Osteocyte (in vitro differentiated cells): ENCODE data around the gene STYX. TPM values are rescaled to one million over a fixed set of nuclear protein-coding genes. Genes with fewer than 3 reads are reported as not detected.

Experiments used
- DNase-seq: peaks from one replicate; pipeline ENCODE4 v3.0.0; 2021; ENCODE audit warnings: mixed read lengths; ENCODE audit not compliant: unreplicated experiment; ENCODE audit errors: extremely low spot score
- H3K27ac Mint-ChIP-seq: one replicate; pipeline ENCODE4 v1.8.0; 2021; ENCODE audit warnings: mild to moderate bottlenecking, mixed read lengths; ENCODE audit not compliant: unreplicated experiment
- H3K27me3 Mint-ChIP-seq: one replicate; pipeline ENCODE4 v1.8.0; 2021; ENCODE audit warnings: mixed read lengths; ENCODE audit not compliant: unreplicated experiment
- H3K36me3 Mint-ChIP-seq: one replicate; pipeline ENCODE4 v1.8.0; 2021; ENCODE audit warnings: mixed read lengths; ENCODE audit not compliant: unreplicated experiment
- H3K4me1 Mint-ChIP-seq: one replicate; pipeline ENCODE4 v1.8.0; 2021; ENCODE audit warnings: mixed read lengths; ENCODE audit not compliant: unreplicated experiment
- H3K4me3 Mint-ChIP-seq: one replicate; pipeline ENCODE4 v1.8.0; 2021; ENCODE audit warnings: mild to moderate bottlenecking, moderate library complexity, mixed read lengths; ENCODE audit not compliant: unreplicated experiment
- H3K9me3 Mint-ChIP-seq: one replicate; pipeline ENCODE4 v1.8.0; 2021; ENCODE audit warnings: mixed read lengths; ENCODE audit not compliant: unreplicated experiment
- total RNA-seq: library from RNA; stranded (reverse); gene quantifications from 2 replicates; pipeline ENCODE4 v1.2.1, GENCODE V29; 2021
- TF ChIP-seq, protein P1 (sequence below): fragments of 200-600 bp; sonication (generic); IDR thresholded peaks from 2 replicates; pipeline ENCODE4 v1.5.0; 2021; ENCODE audit warnings: antibody characterized with exemption, mild to moderate bottlenecking, moderate library complexity

The STYX gene
- total RNA-seq, 1 donor from 2014 or later = 16.8 TPM

DNA sequence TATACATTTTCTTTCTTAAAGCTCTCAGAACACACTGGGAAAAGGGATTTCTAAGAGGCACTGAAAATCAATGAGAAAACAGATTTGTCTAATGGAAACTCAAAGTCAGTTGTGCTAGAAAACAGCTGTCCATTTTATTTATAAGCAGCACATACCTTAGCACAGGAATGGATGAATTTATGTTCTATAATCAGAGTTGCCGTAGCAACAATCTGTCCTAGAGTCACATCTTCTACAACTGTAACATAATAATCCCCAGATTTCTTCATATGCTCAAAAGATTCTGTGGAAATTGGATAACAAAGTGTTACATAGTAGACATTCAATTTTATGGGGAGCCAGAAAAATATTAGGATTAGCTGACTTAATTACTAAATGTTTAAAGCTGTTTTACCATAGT is 51.7 kb downstream of the STYX start:
- DNase-seq = no peak
- H3K4me1 Mint-ChIP-seq = peaks cover 3% of the 10 kb centered on the region
- H3K27me3 Mint-ChIP-seq = no peaks in the 10 kb centered on the region
- TF ChIP-seq, protein P1, sequence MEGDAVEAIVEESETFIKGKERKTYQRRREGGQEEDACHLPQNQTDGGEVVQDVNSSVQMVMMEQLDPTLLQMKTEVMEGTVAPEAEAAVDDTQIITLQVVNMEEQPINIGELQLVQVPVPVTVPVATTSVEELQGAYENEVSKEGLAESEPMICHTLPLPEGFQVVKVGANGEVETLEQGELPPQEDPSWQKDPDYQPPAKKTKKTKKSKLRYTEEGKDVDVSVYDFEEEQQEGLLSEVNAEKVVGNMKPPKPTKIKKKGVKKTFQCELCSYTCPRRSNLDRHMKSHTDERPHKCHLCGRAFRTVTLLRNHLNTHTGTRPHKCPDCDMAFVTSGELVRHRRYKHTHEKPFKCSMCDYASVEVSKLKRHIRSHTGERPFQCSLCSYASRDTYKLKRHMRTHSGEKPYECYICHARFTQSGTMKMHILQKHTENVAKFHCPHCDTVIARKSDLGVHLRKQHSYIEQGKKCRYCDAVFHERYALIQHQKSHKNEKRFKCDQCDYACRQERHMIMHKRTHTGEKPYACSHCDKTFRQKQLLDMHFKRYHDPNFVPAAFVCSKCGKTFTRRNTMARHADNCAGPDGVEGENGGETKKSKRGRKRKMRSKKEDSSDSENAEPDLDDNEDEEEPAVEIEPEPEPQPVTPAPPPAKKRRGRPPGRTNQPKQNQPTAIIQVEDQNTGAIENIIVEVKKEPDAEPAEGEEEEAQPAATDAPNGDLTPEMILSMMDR = no peak
- H3K9me3 Mint-ChIP-seq = no peaks in the 10 kb centered on the region
- H3K4me3 Mint-ChIP-seq = no peak overlapping the region
- peaks cover 18% of the 10 kb centered on the region for H3K36me3 Mint-ChIP-seq
- peak overlapping the region; percentile 18 for H3K27ac Mint-ChIP-seq

DNA sequence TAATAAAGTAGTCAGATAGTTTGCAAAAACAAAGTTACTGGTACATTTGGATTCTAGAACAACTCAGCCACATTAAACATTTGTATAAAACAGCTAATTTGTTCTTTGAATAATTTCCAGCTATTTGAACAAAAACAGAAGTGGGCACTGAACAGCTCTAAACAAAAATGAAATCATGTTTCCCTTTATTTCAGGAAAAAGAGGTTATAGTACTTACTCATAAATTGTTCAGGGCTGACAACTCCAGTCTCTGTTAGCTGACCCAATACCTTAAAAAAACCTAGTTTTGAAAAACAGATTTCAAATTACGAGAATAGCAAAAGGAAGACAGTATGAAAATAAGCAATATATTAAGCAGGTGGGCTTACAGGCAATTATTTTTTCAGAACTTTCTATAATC is 53.2 kb downstream of the STYX start:
- TF ChIP-seq, protein P1 = no peak
- Mint-ChIP-seq H3K27ac (no peak overlapping the region), H3K36me3 (peaks cover 10% of the 10 kb centered on the region)

DNA sequence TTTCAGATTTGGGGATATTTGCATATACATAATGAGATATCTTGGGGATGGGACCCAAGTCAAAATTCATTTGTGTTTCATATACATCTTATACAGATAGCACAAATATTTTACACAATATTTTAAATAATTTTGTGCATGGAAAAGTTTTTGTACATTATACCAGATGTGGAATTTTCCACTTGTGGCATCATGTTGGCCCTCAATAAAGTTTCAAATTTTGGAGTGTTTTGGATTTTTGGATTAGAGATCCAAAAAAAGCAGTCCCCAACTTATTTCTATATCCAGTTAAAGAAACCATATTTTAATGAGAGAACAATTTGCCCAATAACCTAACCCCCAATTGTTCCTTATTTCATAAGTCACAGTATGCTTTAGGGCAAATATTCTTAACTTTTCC is 56.9 kb downstream of the STYX start:
- no peaks in the 10 kb centered on the region for H3K9me3 Mint-ChIP-seq
- DNase-seq = no peak
- H3K4me1 Mint-ChIP-seq = peaks cover 36% of the 10 kb centered on the region
- no peaks in the 10 kb centered on the region for H3K27me3 Mint-ChIP-seq
- H3K36me3 Mint-ChIP-seq = peaks cover 4% of the 10 kb centered on the region
- no peak overlapping the region for H3K4me3 Mint-ChIP-seq
- no peak overlapping the region for H3K27ac Mint-ChIP-seq
- TF ChIP-seq, protein P1 = no peak

More for the DNA sequence above, 53.2 kb downstream of the STYX start:
- Mint-ChIP-seq H3K4me1 (peaks cover 12% of the 10 kb centered on the region), H3K4me3 (no peak overlapping the region), H3K27me3 (no peaks in the 10 kb centered on the region), H3K9me3 (no peaks in the 10 kb centered on the region)
- DNase-seq = no peak

DNA sequence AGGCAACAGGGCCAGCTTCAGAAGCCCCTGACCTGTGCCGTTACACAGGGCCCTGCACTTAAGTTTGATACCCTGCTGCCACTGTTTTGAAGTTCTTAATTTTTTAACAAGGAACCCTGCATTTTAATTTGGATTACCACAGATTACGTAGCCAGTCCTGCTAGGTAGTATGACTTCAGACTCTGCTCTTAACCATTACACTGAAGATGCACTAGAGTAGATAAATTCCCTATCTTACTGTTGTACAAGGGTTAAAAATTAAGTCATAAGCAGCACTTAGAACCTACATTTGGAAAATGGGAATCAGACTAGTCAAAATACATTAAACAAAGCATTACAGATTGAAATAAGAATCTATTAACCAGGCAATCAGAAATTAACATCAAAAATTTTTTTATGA is 59.2 kb downstream of the STYX start:
- H3K4me1 Mint-ChIP-seq = peaks cover 47% of the 10 kb centered on the region
- no peaks in the 10 kb centered on the region for H3K27me3 Mint-ChIP-seq
- no peaks in the 10 kb centered on the region for H3K9me3 Mint-ChIP-seq
- H3K27ac Mint-ChIP-seq = peak overlapping the region; percentile 24
- peaks cover 2% of the 10 kb centered on the region for H3K36me3 Mint-ChIP-seq
- TF ChIP-seq, protein P1 = no peak
- peak overlapping the region; percentile 95 for H3K4me3 Mint-ChIP-seq
- DNase-seq = no peak

DNA sequence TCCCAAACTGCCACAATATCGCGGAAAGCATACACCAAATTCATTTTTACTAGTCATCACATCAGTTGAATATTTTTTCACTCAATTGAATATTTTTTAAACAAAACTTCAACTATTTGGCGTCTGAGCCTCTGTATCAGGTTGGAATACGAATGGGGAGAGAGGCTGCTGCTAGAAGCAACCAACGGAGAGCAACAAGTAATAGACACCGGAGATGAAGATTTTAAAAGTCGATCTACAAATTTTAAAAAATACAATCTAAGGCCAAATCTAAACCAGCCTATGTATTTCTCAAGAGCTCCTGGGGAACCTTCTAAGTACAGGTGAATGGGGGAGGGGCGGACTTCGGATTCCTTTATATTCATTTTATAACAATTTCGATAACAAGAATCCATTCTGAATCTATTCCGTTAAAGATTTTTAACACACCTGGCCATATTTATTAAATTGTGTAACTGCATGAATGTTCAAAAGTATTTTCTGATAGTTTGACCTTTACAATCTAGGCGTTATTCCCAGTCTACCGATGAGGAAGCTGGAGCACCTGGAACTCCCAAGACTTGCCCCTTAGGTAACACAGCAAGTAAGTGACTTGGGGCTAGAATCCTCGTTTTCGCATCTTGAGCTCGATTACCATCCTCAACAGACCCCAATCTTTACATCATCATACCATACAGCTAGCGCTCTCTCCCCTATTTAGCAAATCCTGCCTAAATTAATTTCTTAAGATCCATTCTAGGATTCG is 60.2 kb downstream of the STYX start:
- no peaks in the 10 kb centered on the region for H3K27me3 Mint-ChIP-seq
- H3K9me3 Mint-ChIP-seq = no peaks in the 10 kb centered on the region
- H3K36me3 Mint-ChIP-seq = peaks cover 2% of the 10 kb centered on the region
- DNase-seq = no peak
- H3K27ac Mint-ChIP-seq = peak overlapping the region; percentile 93
- peaks cover 47% of the 10 kb centered on the region for H3K4me1 Mint-ChIP-seq
- H3K4me3 Mint-ChIP-seq = peak overlapping the region; percentile 95
- TF ChIP-seq, protein P1 = no peak
